Body of pancreas (tissue), 4 donors: Measurements from ENCODE around the gene ABHD8.

ENCODE experiments used
- POLR2A ChIP-seq, 3 donors: fragments of 450-650 bp; IDR thresholded peaks; one replicate each; pipeline ENCODE4 v1.6.1; 2016; ENCODE audit warnings: antibody characterized with exemption in 3 of 3, mild to moderate bottlenecking in 2 of 3
- TF ChIP-seq, protein P1 (sequence below), 7 experiments: fragments of 450-650 bp in 4 of 7; fragments of 200-600 bp in 3 of 7; sonication (generic) in 3 of 7; IDR thresholded peaks; one replicate each; pipeline ENCODE4 v1.5.1; 2016 to 2019; ENCODE audit warnings: antibody characterized with exemption in 7 of 7

- TF ChIP-seq, protein P1, sequence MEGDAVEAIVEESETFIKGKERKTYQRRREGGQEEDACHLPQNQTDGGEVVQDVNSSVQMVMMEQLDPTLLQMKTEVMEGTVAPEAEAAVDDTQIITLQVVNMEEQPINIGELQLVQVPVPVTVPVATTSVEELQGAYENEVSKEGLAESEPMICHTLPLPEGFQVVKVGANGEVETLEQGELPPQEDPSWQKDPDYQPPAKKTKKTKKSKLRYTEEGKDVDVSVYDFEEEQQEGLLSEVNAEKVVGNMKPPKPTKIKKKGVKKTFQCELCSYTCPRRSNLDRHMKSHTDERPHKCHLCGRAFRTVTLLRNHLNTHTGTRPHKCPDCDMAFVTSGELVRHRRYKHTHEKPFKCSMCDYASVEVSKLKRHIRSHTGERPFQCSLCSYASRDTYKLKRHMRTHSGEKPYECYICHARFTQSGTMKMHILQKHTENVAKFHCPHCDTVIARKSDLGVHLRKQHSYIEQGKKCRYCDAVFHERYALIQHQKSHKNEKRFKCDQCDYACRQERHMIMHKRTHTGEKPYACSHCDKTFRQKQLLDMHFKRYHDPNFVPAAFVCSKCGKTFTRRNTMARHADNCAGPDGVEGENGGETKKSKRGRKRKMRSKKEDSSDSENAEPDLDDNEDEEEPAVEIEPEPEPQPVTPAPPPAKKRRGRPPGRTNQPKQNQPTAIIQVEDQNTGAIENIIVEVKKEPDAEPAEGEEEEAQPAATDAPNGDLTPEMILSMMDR (IDR thresholded peaks at IDR 0.05), result peak in 1 of 7 experiments; percentile 5
- peak; percentile 55 to 79 (median 70) for TF ChIP-seq POLR2A (IDR thresholded peaks at IDR 0.05)
Measured at GRCh38 chr19:17248011-17248776, 55.0 kb downstream of the ABHD8 start.
